MM.1S (cell line): Measurements from ENCODE around the gene CLCA2.

Experiments used
- CTCF ChIP-seq: fragments of 300-600 bp; sonication (generic); IDR thresholded peaks from 2 replicates; pipeline ENCODE4 v1.5.1; 2016; ENCODE audit warnings: antibody characterized with exemption, low read length, mixed read lengths
- EZH2 ChIP-seq: fragments of 300-600 bp; sonication (generic); optimal IDR thresholded peaks from 2 replicates; pipeline ENCODE3; 2017; ENCODE audit warnings: low read depth, mild to moderate bottlenecking, antibody characterized with exemption, low read length, mixed read lengths
- EZH2phosphoT487 ChIP-seq: fragments of 300-600 bp; sonication (generic); IDR thresholded peaks from 2 replicates; pipeline ENCODE4 v1.6.1; 2018; ENCODE audit warnings: antibody characterized with exemption, low read length

GRCh38 chr1:86396498-86396890 lies 27.5 kb upstream of the CLCA2 start:
- TF ChIP-seq CTCF = no peak
- no peak for TF ChIP-seq EZH2
- no peak for TF ChIP-seq EZH2phosphoT487
